K562 (cell line): ENCODE measurements around the gene OTUB2. TPM values are rescaled to one million over a fixed set of nuclear protein-coding genes. Genes with fewer than 3 reads are reported as not detected.

Experiments used
- polyA plus RNA-seq, 8 experiments: library from polyadenylated mRNA; depleted of rRNA in 4 of 8; stranded (reverse) in 5 of 8; unstranded in 3 of 8; fragments of >200 nt; fragmentation: Nextera tagmentation in 2 of 8; fragmentation: Illumina TruSeq in 1 of 8; extraction: Ambion mirVana in 2 of 8; extraction: Trizol in 1 of 8; gene quantifications; 2 replicates each; pipeline versions ENCODE4 v1.2.1 to v1.2.3, GENCODE V29; 2011 to 2014; ENCODE audit warnings: inconsistent platforms in 1 of 8, missing spikeins in 1 of 8
- total RNA-seq, 7 experiments: library from RNA; depleted of rRNA in 6 of 7; stranded (reverse); fragments of >200 nt in 6 of 7; fragmentation: Illumina TruSeq in 2 of 7; extraction: Trizol in 2 of 7; gene quantifications; 2 replicates each; pipeline versions ENCODE4 v1.2.1 to v1.2.3, GENCODE V29; 2011 to 2021; ENCODE audit warnings: low replicate concordance in 1 of 7
- TF ChIP-seq, protein P1 (sequence below), 2 experiments: fragments of 450-650 bp in 1 of 2; sonication (generic) in 1 of 2; formaldehyde crosslinking in 1 of 2; IDR thresholded peaks; 2 replicates each; pipeline versions ENCODE4 v1.7.1 to v1.9.0; 2016 to 2022; ENCODE audit warnings: inconsistent platforms in 1 of 2, mild to moderate bottlenecking in 1 of 2, missing genetic modification reagents in 1 of 2

OTUB2 gene
- total and polyA plus RNA-seq, 9 of the 15 experiments (the other 6 are each of a cell fraction or from before 2014, with no cell fraction given) = 0.01 to 0.31 (median 0.11) TPM

DNA sequence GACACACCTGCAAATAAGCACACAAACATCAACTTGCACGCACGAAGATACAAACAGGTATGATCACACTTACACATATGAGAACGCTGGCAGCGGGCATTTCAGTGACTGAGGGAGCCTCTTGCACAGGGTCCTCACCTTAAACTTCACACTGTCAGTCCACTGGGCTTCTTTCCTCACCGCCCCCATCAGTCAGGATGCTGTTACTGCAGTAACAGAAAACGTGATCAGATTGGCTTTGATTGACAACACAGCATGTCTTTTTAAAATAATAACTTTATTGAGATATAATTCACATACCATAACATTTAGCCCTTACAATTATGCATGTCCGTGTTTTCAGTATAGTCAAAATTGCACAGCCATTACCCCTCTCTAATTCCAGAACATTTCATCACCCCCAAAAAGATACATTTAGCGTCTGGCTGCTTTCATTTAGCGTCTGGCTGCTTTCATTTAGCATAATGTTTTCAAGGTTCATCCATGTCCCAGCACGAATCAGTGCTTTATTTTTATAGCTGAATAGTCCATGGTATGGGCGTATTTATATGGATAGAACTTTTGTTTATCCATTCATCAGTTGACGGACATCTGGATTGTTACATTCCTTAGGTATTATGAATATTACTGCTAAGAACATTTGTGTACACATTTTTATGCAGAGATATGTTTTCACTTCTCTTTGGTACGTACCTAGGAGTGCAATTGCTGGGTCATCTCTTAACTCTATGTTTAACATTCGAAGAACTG lies 20.6 kb upstream of the OTUB2 start (continued):
- TF ChIP-seq, protein P1, sequence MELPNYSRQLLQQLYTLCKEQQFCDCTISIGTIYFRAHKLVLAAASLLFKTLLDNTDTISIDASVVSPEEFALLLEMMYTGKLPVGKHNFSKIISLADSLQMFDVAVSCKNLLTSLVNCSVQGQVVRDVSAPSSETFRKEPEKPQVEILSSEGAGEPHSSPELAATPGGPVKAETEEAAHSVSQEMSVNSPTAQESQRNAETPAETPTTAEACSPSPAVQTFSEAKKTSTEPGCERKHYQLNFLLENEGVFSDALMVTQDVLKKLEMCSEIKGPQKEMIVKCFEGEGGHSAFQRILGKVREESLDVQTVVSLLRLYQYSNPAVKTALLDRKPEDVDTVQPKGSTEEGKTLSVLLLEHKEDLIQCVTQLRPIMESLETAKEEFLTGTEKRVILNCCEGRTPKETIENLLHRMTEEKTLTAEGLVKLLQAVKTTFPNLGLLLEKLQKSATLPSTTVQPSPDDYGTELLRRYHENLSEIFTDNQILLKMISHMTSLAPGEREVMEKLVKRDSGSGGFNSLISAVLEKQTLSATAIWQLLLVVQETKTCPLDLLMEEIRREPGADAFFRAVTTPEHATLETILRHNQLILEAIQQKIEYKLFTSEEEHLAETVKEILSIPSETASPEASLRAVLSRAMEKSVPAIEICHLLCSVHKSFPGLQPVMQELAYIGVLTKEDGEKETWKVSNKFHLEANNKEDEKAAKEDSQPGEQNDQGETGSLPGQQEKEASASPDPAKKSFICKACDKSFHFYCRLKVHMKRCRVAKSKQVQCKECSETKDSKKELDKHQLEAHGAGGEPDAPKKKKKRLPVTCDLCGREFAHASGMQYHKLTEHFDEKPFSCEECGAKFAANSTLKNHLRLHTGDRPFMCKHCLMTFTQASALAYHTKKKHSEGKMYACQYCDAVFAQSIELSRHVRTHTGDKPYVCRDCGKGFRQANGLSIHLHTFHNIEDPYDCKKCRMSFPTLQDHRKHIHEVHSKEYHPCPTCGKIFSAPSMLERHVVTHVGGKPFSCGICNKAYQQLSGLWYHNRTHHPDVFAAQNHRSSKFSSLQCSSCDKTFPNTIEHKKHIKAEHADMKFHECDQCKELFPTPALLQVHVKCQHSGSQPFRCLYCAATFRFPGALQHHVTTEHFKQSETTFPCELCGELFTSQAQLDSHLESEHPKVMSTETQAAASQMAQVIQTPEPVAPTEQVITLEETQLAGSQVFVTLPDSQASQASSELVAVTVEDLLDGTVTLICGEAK (IDR thresholded peaks at IDR 0.05) = peak; percentile 63
- TF ChIP-seq, protein P1 (CRISPR knock-in tag; IDR thresholded peaks at IDR 0.05) = peak; percentile 80; the same call in 1 of the 2 replicates
